DMS153 (cell line): ENCODE measurements around the gene SLC22A2.
"Not testable (repeated sequence)": the region's sequence is repeated elsewhere in the genome, so short reads cannot be mapped to it uniquely, and the experiment has no call there.

Source experiments
- DNase-seq: peaks from one replicate; lab custom pipeline; 2025; lab: John Stamatoyannopoulos, UW

Gene SLC22A2

DNA sequence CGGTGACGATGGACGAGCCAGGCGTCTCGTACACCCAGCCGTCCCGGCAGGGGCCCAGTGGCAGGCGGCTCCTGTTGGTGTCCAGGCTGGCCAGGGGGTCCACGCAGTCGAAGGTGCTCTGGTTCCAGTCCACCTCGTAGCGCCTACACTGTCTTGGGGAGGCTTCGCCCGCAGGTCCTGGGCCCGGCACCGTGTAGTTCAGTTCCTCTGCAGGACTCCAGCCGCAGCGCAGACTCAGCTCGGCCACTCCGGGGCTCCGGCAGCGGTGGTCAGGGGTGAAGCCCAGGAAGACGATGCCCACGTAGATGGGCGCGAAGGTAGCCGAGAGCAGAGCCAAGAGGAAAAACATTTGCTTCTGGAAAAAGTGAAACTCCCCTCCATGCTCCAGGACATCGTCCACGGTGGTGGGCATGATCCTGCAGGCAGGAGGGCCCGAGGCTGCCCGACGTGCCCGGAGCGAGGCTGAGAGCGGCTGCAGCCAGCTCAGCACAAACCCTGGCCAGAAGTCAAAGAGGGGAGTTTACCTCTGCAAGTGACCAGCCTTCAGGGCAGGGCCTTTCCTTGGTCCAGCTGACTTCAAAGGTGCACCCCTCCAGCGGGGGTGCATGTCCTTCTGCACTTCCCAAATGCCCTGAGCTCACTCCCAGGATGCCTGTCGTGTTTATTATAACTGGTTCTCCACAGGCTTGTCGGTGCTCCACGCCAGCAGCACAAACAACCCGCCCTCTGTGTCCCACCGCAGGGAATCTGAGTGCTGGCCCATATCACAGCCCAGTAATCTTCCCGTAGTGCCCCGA, at the start of gene SLC22A2:
Gene SLC22A2 (minus strand): TSS at position 476 of the 797 bp plus-strand sequence. CDS start 64 bp downstream, at position 412.
- no peak for DNase-seq

DNA sequence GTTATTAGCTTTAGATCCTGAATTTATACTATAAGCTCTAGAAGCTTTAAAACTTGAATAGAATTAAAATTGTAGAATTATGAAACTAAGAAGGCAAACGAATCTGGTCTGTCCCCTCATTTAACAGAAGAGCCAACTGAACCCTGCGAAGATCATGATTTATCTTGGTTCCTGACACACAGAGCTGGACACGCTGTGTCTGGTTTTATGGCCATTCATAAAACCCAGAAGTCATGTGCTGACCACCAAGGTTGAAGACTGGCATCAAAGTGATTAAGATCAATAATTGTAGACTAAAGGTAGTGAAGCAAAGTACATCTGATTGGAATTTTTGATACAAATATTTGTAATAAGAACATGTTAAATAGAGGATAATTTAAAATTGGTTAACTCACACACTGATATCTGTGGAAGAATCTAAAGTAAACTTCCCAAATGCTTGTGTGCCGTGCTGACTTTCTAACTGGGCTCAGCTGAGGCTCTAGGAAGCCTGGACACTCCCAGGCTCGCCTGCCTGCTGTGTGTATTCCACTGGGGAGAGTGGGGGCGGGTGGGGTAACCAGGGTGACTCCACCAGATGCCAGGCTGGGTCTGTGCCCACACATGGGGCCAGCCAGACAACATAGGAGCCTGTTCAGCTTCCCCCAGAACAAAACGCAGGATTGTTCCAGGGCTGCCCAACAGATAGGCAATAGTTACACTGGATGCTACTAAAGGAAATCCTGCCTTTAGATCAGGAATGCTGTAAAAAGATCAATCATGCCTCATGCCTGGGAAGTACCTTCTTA, 47.5 kb upstream of the SLC22A2 start:
- DNase-seq = no peak

DNA sequence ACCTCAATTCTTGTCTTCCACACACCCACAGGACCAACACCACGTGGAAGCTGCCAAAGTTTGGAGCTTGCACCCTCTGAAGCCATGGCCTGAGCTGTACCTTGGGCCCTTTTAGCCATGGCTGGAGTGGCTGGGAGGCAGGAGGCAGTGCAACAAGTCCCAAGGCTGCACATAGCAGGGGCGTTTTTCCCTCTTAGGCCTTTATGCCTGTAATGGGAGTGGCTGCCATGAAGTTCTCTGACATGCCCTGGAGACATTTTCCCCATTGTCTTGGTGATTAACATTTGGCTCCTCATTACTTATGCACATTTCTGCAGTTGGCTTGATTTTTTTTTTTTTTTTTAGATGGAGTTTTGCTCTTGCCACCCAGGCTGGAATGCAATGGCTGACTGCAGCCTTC, 45.2 kb upstream of the SLC22A2 start:
- no peak for DNase-seq

DNA sequence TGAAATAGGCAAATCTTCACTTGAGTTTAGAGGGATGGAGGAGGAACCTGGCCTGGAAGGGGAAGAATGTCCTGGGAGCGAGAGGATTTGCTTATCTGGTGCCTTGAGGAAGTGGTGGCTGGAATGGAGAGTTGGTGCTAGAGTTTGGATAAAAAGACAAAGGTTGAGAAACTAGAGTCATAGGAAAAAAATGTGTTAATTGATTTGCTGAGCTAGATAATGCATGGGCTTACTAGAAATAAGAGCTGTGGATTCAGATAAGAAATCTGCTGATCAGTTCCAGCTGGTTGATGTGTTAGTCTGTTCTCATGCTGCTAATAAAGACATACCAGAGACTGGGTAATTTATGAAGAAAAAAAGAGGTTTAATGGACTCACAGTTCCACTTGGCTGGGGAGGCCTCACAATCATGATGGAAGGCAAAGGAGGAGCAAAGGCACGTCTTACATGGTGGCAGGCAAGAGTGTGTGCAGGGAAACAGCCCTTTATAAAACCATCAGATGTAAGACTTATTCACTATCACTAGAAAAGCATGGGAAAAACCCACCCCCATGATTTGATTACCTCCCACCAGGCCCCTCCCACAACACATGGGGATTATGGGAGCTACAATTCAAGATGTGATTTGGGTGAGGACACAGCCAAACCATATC, 43.9 kb upstream of the SLC22A2 start:
- not testable (repeated sequence) for DNase-seq

DNA sequence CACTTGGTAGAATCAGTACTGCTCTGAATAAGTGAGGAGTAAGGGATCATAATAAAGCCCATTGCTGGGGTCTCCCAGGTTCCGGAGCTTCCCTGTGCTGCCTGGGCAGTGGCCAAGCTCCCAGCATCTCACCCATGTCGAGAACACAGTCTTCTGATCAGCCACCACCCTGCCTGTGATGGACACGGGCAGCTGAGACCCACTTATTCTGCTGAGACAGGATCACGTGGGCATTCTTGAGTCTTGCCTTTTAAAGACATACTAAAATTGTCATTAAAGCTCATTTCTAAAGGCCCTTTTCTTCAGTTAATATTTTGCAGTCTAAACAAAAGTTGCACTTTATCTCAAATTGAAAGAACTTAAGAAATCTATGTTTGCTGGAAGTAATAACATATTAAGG, 42.7 kb upstream of the SLC22A2 start:
- no peak for DNase-seq

DNA sequence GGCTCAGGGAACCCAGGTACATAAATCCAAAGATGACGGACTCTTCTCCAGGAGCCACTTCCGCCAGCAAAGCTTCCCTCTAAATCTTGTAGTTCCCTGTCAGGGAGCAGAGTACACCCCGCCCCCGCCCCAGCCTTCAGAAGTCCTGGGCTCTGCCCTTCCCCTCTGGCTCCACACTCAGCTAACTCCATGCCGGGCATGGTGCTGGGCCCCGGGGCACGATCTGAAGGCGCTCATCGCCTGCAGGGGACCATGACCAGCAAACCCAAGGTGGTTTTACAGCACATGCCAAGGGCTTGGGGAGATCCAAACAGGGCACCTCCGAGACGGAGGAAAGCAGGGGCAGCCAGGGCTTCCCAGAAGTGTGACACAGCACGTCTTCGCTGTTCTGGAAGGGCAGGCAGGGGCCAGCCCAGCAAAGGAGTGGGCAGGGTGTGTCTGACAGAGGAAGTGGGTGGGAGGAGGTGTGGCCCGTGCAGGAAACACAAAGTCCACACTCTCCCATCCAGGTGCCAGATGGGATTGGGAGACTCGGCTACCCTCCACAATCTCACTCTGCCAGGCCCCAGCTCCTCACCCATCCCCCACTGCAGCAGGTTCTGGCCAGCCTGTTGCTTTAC, 41.6 kb upstream of the SLC22A2 start:
- no peak for DNase-seq

DNA sequence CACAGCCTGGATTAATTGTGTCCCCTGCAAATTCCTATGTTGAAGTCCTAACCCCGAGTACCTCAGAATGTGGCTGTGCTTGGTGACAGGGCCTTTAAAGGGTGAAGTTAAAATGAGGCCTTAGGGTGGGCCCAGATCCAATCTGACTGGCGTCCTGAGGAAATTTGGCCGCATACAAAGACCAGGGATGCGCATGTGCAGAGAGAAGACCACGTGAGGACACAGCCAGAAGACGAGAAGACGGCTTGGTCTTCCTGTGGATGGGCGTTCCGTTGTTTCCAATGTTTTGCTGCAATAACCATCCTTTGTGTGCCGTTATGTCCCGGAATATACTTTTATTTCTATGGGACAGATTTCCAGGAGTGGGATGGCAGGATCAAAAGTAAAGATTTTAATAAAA, 40.9 kb upstream of the SLC22A2 start:
- no peak for DNase-seq

DNA sequence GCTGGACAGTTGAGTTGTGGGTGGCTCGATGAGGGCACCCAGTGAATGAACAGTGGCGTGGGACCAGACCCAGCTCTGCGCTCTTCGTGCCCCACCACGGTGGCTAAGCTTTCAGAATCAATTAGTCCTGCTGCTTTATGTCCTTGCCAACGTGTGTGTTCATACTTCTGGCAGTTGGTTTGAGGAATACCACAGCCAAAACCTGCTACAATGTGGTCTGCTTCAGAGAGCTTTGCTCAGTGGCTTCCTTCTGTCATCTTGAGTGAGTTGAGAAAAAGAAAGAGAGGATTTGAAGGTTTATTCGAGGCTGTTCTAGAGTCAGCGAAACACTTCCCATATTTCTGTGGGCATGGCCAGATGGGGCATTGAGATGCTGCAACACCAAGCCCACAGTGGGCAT, 39.5 kb upstream of the SLC22A2 start:
- no peak for DNase-seq

DNA sequence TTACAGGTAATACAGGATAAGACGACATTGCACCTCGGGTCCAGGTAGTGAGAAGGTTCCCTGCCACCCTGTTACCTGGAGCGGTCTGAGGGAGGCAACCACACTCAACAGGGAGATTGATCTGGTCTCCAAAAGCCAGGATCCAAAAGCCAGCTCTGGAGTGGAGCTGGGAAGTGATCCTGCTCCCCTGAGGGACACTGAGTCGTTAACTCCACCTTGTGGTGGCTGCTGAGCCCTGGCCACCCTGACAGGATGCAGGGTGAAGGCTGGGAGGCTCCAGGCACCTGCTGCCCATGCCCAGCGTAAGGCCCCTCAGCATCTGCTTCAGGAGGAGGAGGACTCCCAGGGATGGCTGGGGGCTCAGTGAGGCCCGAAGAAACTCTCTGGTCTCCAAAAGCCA, 38.7 kb upstream of the SLC22A2 start:
- no peak for DNase-seq

DNA sequence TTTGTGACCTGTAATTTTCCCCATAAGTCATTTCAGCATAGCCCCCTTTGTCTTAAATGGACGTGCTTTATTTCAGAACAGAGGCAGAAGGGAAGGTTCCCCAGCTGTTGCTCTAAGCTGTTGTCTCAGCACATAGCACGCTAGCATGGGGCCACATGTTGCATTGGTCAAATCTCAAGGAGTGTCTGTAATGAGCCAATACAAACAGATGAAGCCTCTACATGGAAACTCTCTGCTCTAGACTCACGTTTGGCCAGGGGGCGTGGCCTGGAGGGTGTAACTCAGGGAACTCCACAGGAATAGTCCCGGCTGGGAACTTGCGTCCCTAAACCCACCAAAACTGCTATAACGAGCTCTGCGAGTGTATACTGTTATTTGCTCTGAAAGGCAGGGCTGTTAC, 35.2 kb upstream of the SLC22A2 start:
- DNase-seq = no peak

DNA sequence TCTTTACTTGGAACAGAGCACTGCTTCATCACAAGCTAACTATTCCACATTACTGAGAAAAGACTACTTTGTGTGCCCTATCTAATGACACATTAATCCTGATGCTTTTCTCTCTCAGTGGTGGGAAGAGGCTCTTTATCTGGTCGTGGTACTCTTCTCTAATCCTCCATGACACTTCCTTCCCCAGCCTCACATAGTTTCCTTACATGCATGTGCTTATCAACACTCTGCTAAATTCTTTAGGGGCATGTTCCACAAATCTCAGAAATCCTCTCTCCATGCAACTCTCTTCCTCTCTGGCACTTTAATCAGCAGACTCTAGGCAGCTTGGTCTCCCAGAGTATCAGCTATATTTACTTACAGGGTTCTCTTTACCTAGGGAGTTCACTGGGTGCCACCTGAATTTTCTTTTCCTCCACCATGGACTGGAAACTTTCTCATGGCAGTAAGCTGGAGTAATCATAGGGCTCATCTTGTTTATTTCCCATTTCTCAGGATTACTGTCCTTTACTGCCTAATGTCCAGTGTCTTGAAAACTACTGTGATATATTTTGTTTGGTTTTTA, 27.0 kb upstream of the SLC22A2 start:
- DNase-seq = no peak

DNA sequence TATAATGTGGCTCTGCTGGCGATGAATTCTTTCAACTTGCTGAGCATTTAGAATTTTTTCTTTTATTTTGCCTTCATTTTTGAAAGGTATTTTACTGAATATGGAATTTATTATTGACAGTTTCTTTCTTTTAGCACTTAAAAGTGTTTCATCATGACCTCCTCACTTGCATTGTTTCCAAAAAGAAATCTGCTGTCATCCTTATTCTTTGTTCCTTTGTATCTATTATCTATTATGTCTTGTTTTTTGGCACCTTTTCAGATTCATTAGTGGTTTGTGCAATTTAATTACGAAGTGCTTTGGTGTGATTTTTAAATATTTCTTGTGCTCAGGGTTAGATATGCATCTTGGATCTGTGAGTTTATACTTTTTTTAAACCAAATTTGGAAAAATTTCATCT, 26.0 kb upstream of the SLC22A2 start:
- DNase-seq = no peak

DNA sequence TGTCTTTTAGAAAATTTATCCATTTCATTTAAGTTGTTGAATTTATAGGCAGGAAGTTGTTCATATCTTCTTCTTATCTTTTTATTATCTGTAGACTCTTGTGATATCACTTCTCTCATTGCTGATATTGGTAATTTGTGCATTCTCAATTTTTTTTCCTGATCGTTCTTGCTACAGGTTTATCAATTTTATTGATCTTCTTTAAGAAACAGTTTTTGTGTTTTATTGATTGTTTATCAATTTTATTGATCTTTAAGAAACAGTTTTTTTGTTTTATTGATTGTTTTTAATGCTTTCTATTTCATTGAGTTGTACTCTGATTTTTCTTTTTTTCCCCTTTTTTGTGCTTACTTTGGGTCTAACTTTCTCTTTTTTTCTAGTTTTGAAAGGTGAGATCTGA, 23.8 kb upstream of the SLC22A2 start:
- no peak for DNase-seq

DNA sequence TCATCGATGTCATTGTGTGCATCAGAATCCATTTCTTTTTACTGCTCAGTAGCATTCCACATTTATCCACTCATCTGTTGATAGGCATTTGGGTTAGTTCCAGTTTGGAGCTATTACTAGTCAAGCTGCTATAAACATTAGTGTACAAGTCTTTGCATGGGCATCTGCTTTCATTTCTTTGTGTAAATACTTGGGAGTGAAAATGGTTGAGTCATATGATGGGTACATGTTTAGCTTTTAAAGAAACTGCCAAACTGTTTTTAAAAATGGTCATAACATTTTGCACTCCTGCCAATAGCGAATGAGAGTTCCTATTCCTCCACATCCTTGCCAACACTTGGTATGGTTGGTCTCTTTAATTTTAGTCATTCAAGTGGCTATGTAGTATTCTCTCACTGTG, 21.2 kb upstream of the SLC22A2 start:
- no peak for DNase-seq

DNA sequence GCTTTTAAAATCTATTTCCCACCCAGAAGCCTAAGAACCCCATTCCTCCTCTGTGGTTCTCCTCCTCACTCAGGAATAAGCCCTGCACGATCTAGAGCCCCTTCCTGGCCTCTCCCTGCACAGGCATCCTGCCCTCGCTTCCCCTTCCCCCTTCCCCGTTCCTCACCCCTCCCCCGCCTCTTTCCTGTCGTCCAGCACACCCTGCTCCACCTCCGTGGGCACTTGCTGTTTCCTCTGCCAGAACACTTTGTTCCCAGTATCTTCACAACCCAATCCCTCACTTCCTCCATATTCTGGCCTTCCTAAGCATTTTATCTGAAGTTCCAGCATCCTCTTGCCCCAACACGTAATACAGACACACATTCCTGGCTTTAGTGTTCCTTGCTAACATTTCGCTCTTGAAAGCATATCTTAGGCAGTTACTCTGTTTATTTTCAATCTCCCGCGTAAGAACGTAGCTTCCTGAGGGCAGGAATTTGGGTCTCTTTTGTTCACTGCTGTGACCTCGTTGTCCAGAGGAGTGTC, 20.2 kb upstream of the SLC22A2 start:
- DNase-seq = no peak

DNA sequence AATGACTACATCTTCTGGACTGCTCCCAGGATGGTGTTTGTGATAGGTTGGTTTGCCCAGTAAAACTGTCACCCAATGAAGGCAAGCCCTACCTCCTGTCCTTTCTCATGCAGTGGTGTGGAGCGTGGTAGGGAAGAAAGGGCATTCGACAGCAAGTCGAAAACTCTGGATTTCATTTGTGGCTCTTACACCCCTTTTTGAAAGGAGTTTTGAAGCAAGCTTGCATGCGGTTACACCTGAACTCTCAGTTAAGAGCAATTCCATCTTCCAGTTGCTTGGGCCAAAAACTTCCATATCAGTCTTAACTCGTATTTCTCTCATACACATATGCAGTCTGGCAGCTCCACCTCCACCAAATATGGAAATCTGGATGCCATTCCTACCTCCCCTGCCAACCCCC, 19.7 kb upstream of the SLC22A2 start:
- DNase-seq = no peak

DNA sequence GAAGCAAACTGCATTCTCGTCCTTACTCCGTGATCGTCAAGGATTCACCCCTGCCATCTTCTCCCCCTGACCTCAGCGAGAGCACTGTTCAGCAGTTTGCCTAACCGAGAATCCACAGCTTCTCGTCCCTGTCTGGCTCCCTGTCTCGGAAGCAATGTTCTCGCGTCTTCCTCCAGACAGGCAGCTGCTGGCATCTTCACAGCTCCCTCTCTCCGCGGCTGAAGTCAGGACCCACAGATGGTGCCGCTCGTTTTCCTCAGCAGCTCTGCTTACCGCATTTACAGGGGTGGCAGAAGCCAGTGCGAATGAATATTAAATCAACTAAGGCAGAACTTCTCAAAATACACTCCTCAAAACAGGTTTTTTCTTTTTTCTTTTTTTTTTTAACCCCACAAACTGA, 18.9 kb upstream of the SLC22A2 start:
- no peak for DNase-seq

DNA sequence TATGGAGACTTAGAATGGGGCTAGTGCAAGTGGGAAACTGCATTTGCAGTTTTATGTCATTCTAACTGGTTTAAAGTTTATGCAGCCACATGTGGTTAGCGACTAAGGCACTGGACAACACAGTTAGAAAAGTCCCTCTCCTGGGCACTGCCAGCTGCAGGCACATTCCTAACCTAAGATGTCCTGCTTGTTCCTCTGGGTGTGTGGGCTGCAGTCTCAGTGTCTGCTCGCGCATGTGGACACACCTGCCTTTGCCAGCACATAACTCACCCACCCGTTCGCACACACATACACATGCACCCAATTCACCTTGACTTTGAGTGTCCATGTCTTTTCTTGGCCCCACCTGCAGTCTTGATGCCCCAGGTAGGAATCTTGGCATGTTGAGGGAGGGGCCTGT, 18.5 kb upstream of the SLC22A2 start:
- DNase-seq = no peak

DNA sequence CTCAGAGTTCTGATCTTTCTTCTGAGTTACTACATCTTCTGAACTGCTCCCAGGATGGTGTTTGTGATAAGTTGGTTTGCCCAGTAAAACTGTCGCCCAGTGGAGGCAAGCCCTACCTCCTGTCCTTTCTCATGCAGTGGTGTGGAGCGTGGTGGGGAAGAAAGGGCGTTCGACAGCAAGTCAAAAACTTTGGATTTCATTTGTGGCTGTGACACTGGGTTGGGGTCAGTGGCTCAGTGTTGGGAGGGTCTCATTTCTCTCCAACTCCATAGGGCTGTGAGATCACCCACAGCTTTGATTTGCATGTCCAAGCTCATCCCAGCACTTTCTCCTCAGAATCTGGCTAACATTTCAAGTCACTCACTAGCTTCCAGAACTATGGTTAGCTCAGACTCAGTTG, 17.5 kb upstream of the SLC22A2 start:
- DNase-seq = no peak

DNA sequence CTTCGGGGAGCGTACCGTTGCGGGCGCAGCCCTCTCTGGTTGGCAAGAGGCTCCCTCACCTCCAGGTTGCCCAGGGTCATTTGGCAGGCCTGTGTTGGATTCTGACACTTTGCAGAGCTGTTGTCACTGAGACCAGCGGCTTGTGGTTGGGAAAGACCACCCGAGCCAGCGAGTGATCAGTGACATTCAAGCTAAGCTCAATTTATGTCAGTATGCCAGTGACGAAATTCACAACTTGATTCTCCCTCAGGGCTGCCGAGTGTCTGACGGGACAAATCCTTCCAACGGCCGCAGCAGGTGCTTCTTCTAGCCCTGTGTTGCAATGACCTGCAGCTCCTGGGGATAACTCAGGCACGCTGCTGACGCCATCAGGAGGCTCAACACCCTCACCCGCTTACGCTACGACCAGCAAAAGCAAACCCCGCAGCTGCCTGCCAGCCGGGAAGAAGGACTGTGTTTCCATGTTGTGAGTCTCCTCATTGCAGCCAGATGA, 16.9 kb upstream of the SLC22A2 start:
- DNase-seq = no peak

DNA sequence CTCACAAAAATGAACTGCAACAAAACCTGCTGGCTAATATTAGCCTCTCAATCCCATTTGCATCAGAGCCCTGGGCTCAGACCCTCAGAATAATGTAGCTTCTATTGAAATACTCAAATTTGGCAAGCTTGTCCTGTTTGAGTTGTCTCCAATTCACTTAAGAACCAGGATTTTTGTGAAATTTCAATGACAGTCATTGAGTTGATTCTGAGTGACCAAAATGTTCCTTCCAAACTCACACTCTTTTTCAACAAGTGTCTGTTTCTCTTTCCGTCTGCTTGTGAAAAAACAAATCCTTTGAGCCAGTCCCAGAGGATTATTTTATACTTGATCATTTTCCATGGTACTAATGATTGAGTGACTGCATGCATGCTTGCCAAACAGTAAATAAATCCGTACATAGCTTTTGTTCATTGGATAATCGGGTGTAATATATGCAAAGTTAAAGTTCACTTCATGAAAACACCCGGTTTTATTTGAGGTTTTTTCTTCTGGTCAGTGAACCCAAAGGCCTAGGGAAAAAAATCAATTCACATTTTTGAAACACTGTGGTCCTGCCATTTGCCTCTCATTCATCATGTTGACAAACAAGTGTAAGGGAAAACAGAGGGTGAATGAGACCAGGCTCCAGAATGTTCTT, 16.4 kb upstream of the SLC22A2 start:
- DNase-seq = no peak
